HCT116 (cell line): ENCODE results near the gene TBC1D4. TPM values are rescaled to one million over a fixed set of nuclear protein-coding genes. Genes with fewer than 3 reads are reported as not detected.

Experiments used
- ATAC-seq: fragments of 200-7000 bp; cut with Tn5 transposase; 2 replicates; pipeline ENCODE4 v1.9.1; 2020; ENCODE audit warnings: mild to moderate bottlenecking, moderate library complexity
- BruUV-seq: library from RNA; stranded (reverse); fragments of 400-500 nt; replicated peaks from 2 replicates; lab custom pipeline; 2021; lab: Mats Ljungman, UMichigan
- CTCF ChIA-PET: fragments of 300-600 bp; sonication (Branson Sonifier 250); formaldehyde crosslinking; loops from one replicate; lab custom pipeline; 2021; ENCODE audit warnings: antibody characterized with exemption; lab: Charles Lee
- POLR2A ChIA-PET: fragments of 300-600, 350-600 bp; sonication (Branson Sonifier 250); formaldehyde crosslinking; loops from one replicate; lab custom pipeline; 2021; ENCODE audit warnings: antibody characterized with exemption; lab: Charles Lee
- RAD21 ChIA-PET, 2 experiments: fragments of 300-600 bp; sonication (Branson Sonifier 250); formaldehyde crosslinking; loops; one replicate each; lab custom pipeline; 2023; ENCODE audit warnings: low total read pairs in 2 of 2; ENCODE audit not compliant: uncharacterized antibody in 2 of 2, unreplicated experiment in 2 of 2, low non-redundant PET in 1 of 2; lab: Charles Lee
- DNase-seq: peaks from one replicate; pipeline ENCODE4 v3.0.0-alpha.2; 2010; ENCODE audit warnings: low read depth, low spot score
- H2AFZ ChIP-seq: fragments of 200-600 bp; shearing (Covaris generic), sonication (generic); 2 replicates; pipeline ENCODE4 v1.6.1; 2017; ENCODE audit warnings: low read depth, mixed run types, mixed read lengths, antibody characterized with exemption, low read length; ENCODE audit not compliant: poor library complexity, severe bottlenecking
- H3K27ac ChIP-seq: 2 replicates; pipeline ENCODE4 v1.5.1; 2012; ENCODE audit warnings: low read depth, low read length
- H3K27me3 ChIP-seq: fragments of 200-600 bp; sonication (generic); 2 replicates; pipeline ENCODE4 v1.6.1; 2016; ENCODE audit warnings: mixed run types, low read length, mixed read lengths; ENCODE audit not compliant: insufficient read depth
- H3K36me3 ChIP-seq, 2 experiments: fragments of 200-500 bp in 1 of 2; fragments of 200-600 bp in 1 of 2; sonication (Bioruptor generic) in 1 of 2; sonication (generic) in 1 of 2; 2 replicates each; pipeline versions ENCODE4 v1.5.1 to v1.6.1; 2014 to 2016; ENCODE audit warnings: low read length in 2 of 2, inconsistent platforms in 1 of 2, mixed read lengths in 1 of 2, mixed run types in 1 of 2; ENCODE audit not compliant: insufficient read depth in 2 of 2, control insufficient read depth in 1 of 2
- H3K4me1 ChIP-seq, 2 experiments: fragments of 200-600 bp in 1 of 2; sonication (generic) in 1 of 2; 2 replicates each; pipeline versions ENCODE4 v1.5.1 to v1.6.1; 2012 to 2017; ENCODE audit warnings: low read length in 2 of 2, inconsistent platforms in 1 of 2, mild to moderate bottlenecking in 1 of 2, mixed read lengths in 1 of 2, mixed run types in 1 of 2, moderate library complexity in 1 of 2; ENCODE audit not compliant: insufficient read depth in 2 of 2, control insufficient read depth in 1 of 2
- H3K4me2 ChIP-seq: fragments of 200-600 bp; sonication (generic); 2 replicates; pipeline ENCODE4 v1.6.1; 2017; ENCODE audit warnings: mixed run types, low read length, mixed read lengths
- H3K4me3 ChIP-seq, 2 experiments: fragments of 200-600 bp in 1 of 2; sonication (generic) in 1 of 2; replicated peaks in 1 of 2; 2 replicates each; pipeline ENCODE4 v1.5.1; 2011 to 2016; ENCODE audit warnings: low read length in 2 of 2, control low read depth in 1 of 2, low read depth in 1 of 2, mild to moderate bottlenecking in 1 of 2, mixed read lengths in 1 of 2, mixed run types in 1 of 2
- H3K79me2 ChIP-seq: fragments of 200-600 bp; sonication (generic); 2 replicates; pipeline ENCODE4 v1.6.1; 2017; ENCODE audit warnings: mild to moderate bottlenecking, mixed run types, low read length, moderate library complexity, mixed read lengths; ENCODE audit not compliant: insufficient read depth
- H3K9ac ChIP-seq: fragments of 200-600 bp; sonication (generic); 2 replicates; pipeline ENCODE4 v1.6.1; 2016; ENCODE audit warnings: low read length, mixed read lengths
- H3K9me2 ChIP-seq: fragments of 200-600 bp; sonication (generic), shearing (Covaris generic); 2 replicates; pipeline ENCODE4 v1.6.1; 2017; ENCODE audit warnings: mixed run types, mild to moderate bottlenecking, moderate library complexity; ENCODE audit not compliant: insufficient read depth
- H3K9me3 ChIP-seq, 2 experiments: fragments of 200-500 bp in 1 of 2; fragments of 200-600 bp in 1 of 2; sonication (Bioruptor generic) in 1 of 2; sonication (generic) in 1 of 2; 2 replicates each; pipeline ENCODE4 v1.6.1; 2014 to 2017; ENCODE audit warnings: low read length in 2 of 2, mixed read lengths in 2 of 2, inconsistent platforms in 1 of 2, low read depth in 1 of 2, mild to moderate bottlenecking in 1 of 2, mixed run types in 1 of 2, moderate library complexity in 1 of 2; ENCODE audit not compliant: control insufficient read depth in 1 of 2, insufficient read depth in 1 of 2
- H4K20me1 ChIP-seq: fragments of 200-600 bp; sonication (generic), shearing (Covaris generic); 2 replicates; pipeline ENCODE4 v1.6.1; 2017; ENCODE audit warnings: mixed run types, mild to moderate bottlenecking, moderate library complexity; ENCODE audit not compliant: insufficient read depth
- ATF3 ChIP-seq: IDR thresholded peaks from 2 replicates; pipeline ENCODE4 v1.6.1; 2012
- CBX3 ChIP-seq: IDR thresholded peaks from 2 replicates; pipeline ENCODE4 v1.6.1; 2012; ENCODE audit warnings: low read depth
- CEBPB ChIP-seq: IDR thresholded peaks from 2 replicates; pipeline ENCODE4 v1.6.1; 2012; ENCODE audit warnings: low read depth
- CTCF ChIP-seq, 3 experiments: fragments of 200-600 bp in 1 of 3; sonication (generic) in 1 of 3; IDR thresholded peaks in 2 of 3; conservative IDR thresholded peaks in 1 of 3; 2 replicates each; pipeline ENCODE4 v1.5.1; 2012 to 2017; ENCODE audit warnings: low read depth in 2 of 3, low read length in 2 of 3, antibody characterized with exemption in 1 of 3, borderline replicate concordance in 1 of 3, control low read depth in 1 of 3, mild to moderate bottlenecking in 1 of 3, mixed read lengths in 1 of 3, mixed run types in 1 of 3, moderate library complexity in 1 of 3; ENCODE audit not compliant: insufficient read depth in 1 of 3
- EGR1 ChIP-seq: IDR thresholded peaks from 2 replicates; pipeline ENCODE4 v1.6.1; 2012; ENCODE audit warnings: low read depth
- ELF1 ChIP-seq: IDR thresholded peaks from 2 replicates; pipeline ENCODE4 v1.6.1; 2012; ENCODE audit warnings: low read depth, borderline replicate concordance
- EZH2 ChIP-seq: fragments of 200-600 bp; sonication (generic); IDR thresholded peaks from 2 replicates; pipeline ENCODE4 v1.6.1; 2017; ENCODE audit warnings: antibody characterized with exemption, mixed run types
- EZH2phosphoT487 ChIP-seq: fragments of 200-600 bp; IDR thresholded peaks from 2 replicates; pipeline ENCODE4 v1.6.1; 2018; ENCODE audit warnings: antibody characterized with exemption, borderline replicate concordance
- FOSL1 ChIP-seq: IDR thresholded peaks from 2 replicates; pipeline ENCODE4 v1.6.1; 2012; ENCODE audit warnings: low read depth
- JUND ChIP-seq: IDR thresholded peaks from 2 replicates; pipeline ENCODE4 v1.6.1; 2012
- POLR2A ChIP-seq: IDR thresholded peaks from 2 replicates; pipeline ENCODE4 v1.7.0; 2011; ENCODE audit warnings: borderline replicate concordance; ENCODE audit not compliant: insufficient read depth, insufficient read length; ENCODE audit errors: extremely low read depth
- RAD21 ChIP-seq: IDR thresholded peaks from 2 replicates; pipeline ENCODE4 v1.6.1; 2012; ENCODE audit warnings: low read depth, mild to moderate bottlenecking
- REST ChIP-seq: IDR thresholded peaks from 2 replicates; pipeline ENCODE4 v1.6.1; 2012; ENCODE audit warnings: low read depth
- SP1 ChIP-seq: IDR thresholded peaks from 2 replicates; pipeline ENCODE4 v1.6.1; 2012; ENCODE audit warnings: low read depth
- SRF ChIP-seq: IDR thresholded peaks from 2 replicates; pipeline ENCODE4 v1.6.1; 2012; ENCODE audit warnings: low read depth
- TCF7L2 ChIP-seq: IDR thresholded peaks from 2 replicates; pipeline ENCODE4 v1.7.0; 2011; ENCODE audit warnings: borderline replicate concordance, inconsistent platforms; ENCODE audit not compliant: insufficient read depth, insufficient read length; ENCODE audit errors: extremely low read depth
- YY1 ChIP-seq: IDR thresholded peaks from 2 replicates; pipeline ENCODE4 v1.6.1; 2011; ENCODE audit warnings: low read length, low read depth, moderate library complexity, mild to moderate bottlenecking; ENCODE audit not compliant: insufficient replicate concordance; ENCODE audit errors: extremely low read depth
- ZBTB33 ChIP-seq: IDR thresholded peaks from 2 replicates; pipeline ENCODE4 v1.6.1; 2011; ENCODE audit warnings: mild to moderate bottlenecking, low read length, moderate library complexity; ENCODE audit not compliant: insufficient replicate concordance; ENCODE audit errors: extremely low read depth
- ZNF274 ChIP-seq: fragments of 200-500 bp; sonication (Bioruptor generic); IDR thresholded peaks from 2 replicates; pipeline ENCODE4 v1.6.1; 2014; ENCODE audit warnings: mild to moderate bottlenecking, low read depth, low read length, inconsistent platforms
- intact Hi-C: fragments of 100-400 bp; cut with micrococcal nuclease; formaldehyde crosslinking; loops from 2 replicates; pipeline ENCODE4 v1.10.0; 2022
- total RNA-seq: library from RNA; stranded (reverse); gene quantifications from one replicate; pipeline ENCODE4 v1.2.1, GENCODE V29; 2021; ENCODE audit not compliant: unreplicated experiment
- TF ChIP-seq, protein P1 (sequence below): IDR thresholded peaks from 2 replicates; pipeline ENCODE4 v1.6.1; 2012

The TBC1D4 gene
- total RNA-seq, 1 experiment from 2014 or later = 24.6 TPM

DNA sequence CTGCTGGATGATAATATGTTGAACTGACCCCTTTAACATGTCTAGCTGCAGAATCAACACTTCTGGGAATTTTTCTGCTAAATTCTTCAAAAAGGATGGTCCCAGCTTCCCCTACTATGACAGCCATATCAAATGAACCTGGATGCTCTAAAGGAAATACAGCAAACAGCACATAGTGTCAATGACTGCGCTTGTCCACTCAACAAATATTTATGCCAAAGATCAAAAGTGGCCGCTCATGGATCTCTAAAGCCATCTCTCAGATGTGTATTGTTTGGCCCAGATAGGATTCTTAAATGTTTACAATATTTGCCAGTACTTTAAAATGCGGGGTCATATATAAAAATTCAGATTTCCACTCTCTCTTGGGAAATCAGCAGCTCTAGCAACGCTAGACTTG lies 3.3 kb downstream of the TBC1D4 start:
- H3K4me1 ChIP-seq = peaks cover 11 to 15% of the 10 kb centered on the region in 2 experiments; a peak in 3 of 4 replicates
- CTCF ChIA-PET = no interaction called here
- no TSS peak for BruUV-seq
- H3K4me3 ChIP-seq = no peak overlapping the region
- POLR2A ChIA-PET = no interaction called here
- no peaks in the 10 kb centered on the region for H3K9me3 ChIP-seq
- no peaks in the 10 kb centered on the region for H3K27me3 ChIP-seq
- RAD21 ChIA-PET = no interaction called here
- H2AFZ ChIP-seq = no peak overlapping the region
- no peak for DNase-seq
- intact Hi-C loops = no loop called here
- no peak for ATAC-seq
- no peaks in the 10 kb centered on the region for H3K9me2 ChIP-seq
- H3K4me2 ChIP-seq = no peak overlapping the region
- H3K27ac ChIP-seq = no peak overlapping the region
- H3K36me3 ChIP-seq = no peaks in the 10 kb centered on the region
- peaks cover 57% of the 10 kb centered on the region for H3K79me2 ChIP-seq
- H4K20me1 ChIP-seq = no peaks in the 10 kb centered on the region
- TF ChIP-seq CBX3 = no peak
- TF ChIP-seq ATF3 = no peak
- TF ChIP-seq REST = no peak
- TF ChIP-seq JUND = no peak
- no peak for TF ChIP-seq POLR2A
- no peak for TF ChIP-seq SRF
- no peak for TF ChIP-seq SP1
- TF ChIP-seq EZH2phosphoT487 = no peak
- TF ChIP-seq ELF1 = no peak
- TF ChIP-seq EZH2 = no peak
- TF ChIP-seq CTCF (IDR thresholded peaks at IDR 0.05 in 2 of 3, conservative IDR thresholded peaks at IDR 0.05 in 1 of 3; ENCODE audit: borderline replicate concordance in 1 of 3, insufficient read depth in 1 of 3, low read depth in 2 of 3, low read length in 2 of 3) = no peak
- TF ChIP-seq, protein P1, sequence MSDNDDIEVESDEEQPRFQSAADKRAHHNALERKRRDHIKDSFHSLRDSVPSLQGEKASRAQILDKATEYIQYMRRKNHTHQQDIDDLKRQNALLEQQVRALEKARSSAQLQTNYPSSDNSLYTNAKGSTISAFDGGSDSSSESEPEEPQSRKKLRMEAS = no peak
- TF ChIP-seq ZBTB33 = no peak
- TF ChIP-seq EGR1 = no peak
- no peak for TF ChIP-seq RAD21
- TF ChIP-seq FOSL1 = no peak
- no peak for TF ChIP-seq YY1
- no peak for TF ChIP-seq TCF7L2
- no peak for TF ChIP-seq CEBPB
- TF ChIP-seq ZNF274 = no peak
- no peak overlapping the region for H3K9ac ChIP-seq
